Inflammatory macrophage (primary cell): ENCODE data around the gene CARMIL3.
"Not testable (repeated sequence)": the region's sequence is repeated elsewhere in the genome, so short reads cannot be mapped to it uniquely, and the experiment has no call there.

Experiments
- DNase-seq, 2 donors: peaks; one replicate each; pipeline ENCODE4 v3.0.0-alpha.2; 2020 to 2022

Gene CARMIL3

GRCh38 chr14:24042746-24043145 is 9.1 kb upstream of the CARMIL3 start:
- DNase-seq, result no peak

GRCh38 chr14:24049002-24049401 is 2.8 kb upstream of the CARMIL3 start:
- peak; percentile 44 to 51 for DNase-seq

- not testable (repeated sequence) for DNase-seq
Observed at GRCh38 chr14:24050753-24051152, 1.1 kb upstream of the CARMIL3 start.

GRCh38 chr14:24051176-24051788 is 527 bp upstream of the CARMIL3 start:
- no peak for DNase-seq

GRCh38 chr14:24052656-24053547 is 1.1 kb downstream of the CARMIL3 start:
- peak; percentile 65 to 87 for DNase-seq

- DNase-seq, result no peak
Observed at GRCh38 chr14:24053548-24054323, 1.9 kb downstream of the CARMIL3 start.

- DNase-seq, result no peak
Observed at GRCh38 chr14:24054324-24054641, 2.5 kb downstream of the CARMIL3 start.

- no peak for DNase-seq
Observed at GRCh38 chr14:24054646-24055045, 2.8 kb downstream of the CARMIL3 start.

GRCh38 chr14:24055971-24056799 is 4.4 kb downstream of the CARMIL3 start:
- DNase-seq, result no peak

GRCh38 chr14:24056800-24057184 is 5.0 kb downstream of the CARMIL3 start:
- no peak for DNase-seq

- no peak for DNase-seq
Observed at GRCh38 chr14:24057271-24057670, 5.5 kb downstream of the CARMIL3 start.

GRCh38 chr14:24057867-24058259 is 6.1 kb downstream of the CARMIL3 start:
- no peak for DNase-seq

- peak; percentile 74 to 87 for DNase-seq
Observed at GRCh38 chr14:24058260-24058950, 6.6 kb downstream of the CARMIL3 start.

GRCh38 chr14:24058951-24059475 is 7.2 kb downstream of the CARMIL3 start:
- no peak for DNase-seq

- no peak for DNase-seq
Observed at GRCh38 chr14:24059841-24060388, 8.1 kb downstream of the CARMIL3 start.

GRCh38 chr14:24060443-24060842 is 8.6 kb downstream of the CARMIL3 start:
- DNase-seq, result no peak

GRCh38 chr14:24060984-24061913 is 9.4 kb downstream of the CARMIL3 start:
- DNase-seq, result no peak

GRCh38 chr14:24062216-24062980 is 10.6 kb downstream of the CARMIL3 start:
- DNase-seq, result no peak

GRCh38 chr14:24063263-24063836 is 11.5 kb downstream of the CARMIL3 start:
- no peak for DNase-seq
